ENCODE results near the gene SCAF1.
A peak's percentile ranks its signal among the peaks of the same experiment; 100 is the strongest.

SCAF1 gene

GRCh38 chr19:49641688-49642491, at the start of gene SCAF1:
SCAF1 (plus strand) TSS chr19:49642209; CDS start chr19:49645027, 2,818 bp downstream.
- peak; percentile 98 for DNase-seq

GRCh38 chr19:49592486-49593232, 49.4 kb upstream of the SCAF1 start:
- DNase-seq, result peak; percentile 22

- DNase-seq, result peak; percentile 93
Observed at GRCh38 chr19:49593233-49594113, 48.5 kb upstream of the SCAF1 start.

- DNase-seq, result no peak
Observed at GRCh38 chr19:49594157-49594992, 47.6 kb upstream of the SCAF1 start.

GRCh38 chr19:49594993-49595818, 46.8 kb upstream of the SCAF1 start:
- no peak for DNase-seq

GRCh38 chr19:49595819-49596404, 46.1 kb upstream of the SCAF1 start:
- DNase-seq, result no peak

- DNase-seq, result no peak
Observed at GRCh38 chr19:49596407-49596806, 45.6 kb upstream of the SCAF1 start.

- no peak for DNase-seq
Observed at GRCh38 chr19:49596954-49597702, 44.9 kb upstream of the SCAF1 start.

GRCh38 chr19:49597703-49597974, 44.4 kb upstream of the SCAF1 start:
- DNase-seq, result no peak

- DNase-seq, result no peak
Observed at GRCh38 chr19:49599378-49600295, 42.4 kb upstream of the SCAF1 start.

- no peak for DNase-seq
Observed at GRCh38 chr19:49601482-49602038, 40.4 kb upstream of the SCAF1 start.

- no peak for DNase-seq
Observed at GRCh38 chr19:49602806-49603205, 39.2 kb upstream of the SCAF1 start.

GRCh38 chr19:49605605-49606004, 36.4 kb upstream of the SCAF1 start:
- no peak for DNase-seq

- DNase-seq, result no peak
Observed at GRCh38 chr19:49609499-49610092, 32.4 kb upstream of the SCAF1 start.

GRCh38 chr19:49613374-49613773, 28.6 kb upstream of the SCAF1 start:
- DNase-seq, result no peak

- DNase-seq, result no peak
Observed at GRCh38 chr19:49614096-49614833, 27.7 kb upstream of the SCAF1 start.

- no peak for DNase-seq
Observed at GRCh38 chr19:49615861-49616260, 26.1 kb upstream of the SCAF1 start.

- no peak for DNase-seq
Observed at GRCh38 chr19:49616532-49616931, 25.5 kb upstream of the SCAF1 start.
